Stimulated activated CD4-positive, alpha-beta T cell treated with anti-CD3 and anti-CD28 coated beads, Interleukin-15, amount 100 ng/mL, for 24 hours (primary cell): ENCODE measurements around the gene PWP2.

Experiments
- DNase-seq: peaks from one replicate; pipeline ENCODE4 v3.0.0-alpha.2; 2020

Gene PWP2

GRCh38 chr21:44107026-44107501 lies at the start of gene PWP2:
TSS of gene PWP2 (plus strand) at chr21:44107399. CDS start at chr21:44107417, 18 bp downstream.
- DNase-seq, result peak; percentile 57

GRCh38 chr21:44057960-44058651 lies 49.1 kb upstream of the PWP2 start:
- DNase-seq, result peak; percentile 74

- DNase-seq, result no peak
Observed at GRCh38 chr21:44058652-44058964, 48.6 kb upstream of the PWP2 start.

- DNase-seq, result no peak
Observed at GRCh38 chr21:44058981-44059380, 48.2 kb upstream of the PWP2 start.

GRCh38 chr21:44059710-44060109 lies 47.5 kb upstream of the PWP2 start:
- no peak for DNase-seq

GRCh38 chr21:44062380-44062779 lies 44.8 kb upstream of the PWP2 start:
- DNase-seq, result no peak

GRCh38 chr21:44063151-44063912 lies 43.9 kb upstream of the PWP2 start:
- DNase-seq, result no peak

GRCh38 chr21:44064852-44065403 lies 42.3 kb upstream of the PWP2 start:
- DNase-seq, result no peak

- peak; percentile 80 for DNase-seq
Observed at GRCh38 chr21:44065428-44065827, 41.8 kb upstream of the PWP2 start.

GRCh38 chr21:44066116-44066515 lies 41.1 kb upstream of the PWP2 start:
- DNase-seq, result no peak

GRCh38 chr21:44067011-44067839 lies 40.0 kb upstream of the PWP2 start:
- no peak for DNase-seq

GRCh38 chr21:44070391-44070790 lies 36.8 kb upstream of the PWP2 start:
- no peak for DNase-seq

GRCh38 chr21:44071359-44072104 lies 35.7 kb upstream of the PWP2 start:
- no peak for DNase-seq

GRCh38 chr21:44072111-44072510 lies 35.1 kb upstream of the PWP2 start:
- DNase-seq, result no peak

- DNase-seq, result no peak
Observed at GRCh38 chr21:44074315-44074958, 32.8 kb upstream of the PWP2 start.

GRCh38 chr21:44076316-44076715 lies 30.9 kb upstream of the PWP2 start:
- DNase-seq, result no peak

GRCh38 chr21:44078411-44078981 lies 28.7 kb upstream of the PWP2 start:
- no peak for DNase-seq

GRCh38 chr21:44079446-44079845 lies 27.8 kb upstream of the PWP2 start:
- DNase-seq, result no peak

- no peak for DNase-seq
Observed at GRCh38 chr21:44079846-44080245, 27.4 kb upstream of the PWP2 start.

GRCh38 chr21:44082648-44083440 lies 24.4 kb upstream of the PWP2 start:
- DNase-seq, result peak; percentile 37
